HepG2 (cell line): Measurements from ENCODE around the gene ZNF844. TPM values are rescaled to one million over a fixed set of nuclear protein-coding genes. Genes with fewer than 3 reads are reported as not detected.

Experiments
- ASH2L ChIP-seq: fragments of 300-600, 200-600 bp; sonication (generic); IDR thresholded peaks from 2 replicates; pipeline ENCODE4 v1.7.0; 2017; ENCODE audit warnings: low read depth, mild to moderate bottlenecking, moderate library complexity, mixed read lengths, low read length; ENCODE audit not compliant: insufficient read length
- BORCS8-MEF2B ChIP-seq: sonication (generic); formaldehyde crosslinking; IDR thresholded peaks from 2 replicates; pipeline ENCODE4 v1.8.0; 2022; ENCODE audit warnings: mild to moderate bottlenecking, missing genetic modification reagents
- GFI1 ChIP-seq: sonication (generic); formaldehyde crosslinking; IDR thresholded peaks from 2 replicates; pipeline ENCODE4 v1.5.0; 2020; ENCODE audit warnings: missing genetic modification reagents, mild to moderate bottlenecking, borderline replicate concordance
- MYNN ChIP-seq: sonication (generic); formaldehyde crosslinking; IDR thresholded peaks from 2 replicates; pipeline ENCODE4 v1.4.0; 2020; ENCODE audit warnings: mild to moderate bottlenecking, low read depth, missing genetic modification reagents
- PHF21A ChIP-seq: sonication (generic); formaldehyde crosslinking; IDR thresholded peaks from 2 replicates; pipeline ENCODE4 v1.5.0; 2020; ENCODE audit warnings: mild to moderate bottlenecking, missing genetic modification reagents
- POLR2G ChIP-seq: fragments of 200-400 bp; formaldehyde crosslinking; IDR thresholded peaks from 2 replicates; pipeline ENCODE4 v1.6.1; 2018; ENCODE audit warnings: mild to moderate bottlenecking, low read depth, low read length, moderate library complexity
- ZNF350 ChIP-seq: sonication (generic); formaldehyde crosslinking; IDR thresholded peaks from 2 replicates; pipeline ENCODE4 v1.4.0; 2020; ENCODE audit warnings: mild to moderate bottlenecking, low read depth, missing genetic modification reagents, borderline replicate concordance
- ZNF510 ChIP-seq: sonication (generic); formaldehyde crosslinking; IDR thresholded peaks from 2 replicates; pipeline ENCODE4 v1.4.0; 2020; ENCODE audit warnings: low read depth, mild to moderate bottlenecking, missing genetic modification reagents
- ZNF589 ChIP-seq: sonication (generic); formaldehyde crosslinking; conservative IDR thresholded peaks from 2 replicates; pipeline ENCODE4 v1.8.0; 2022; ENCODE audit warnings: mild to moderate bottlenecking, moderate library complexity, missing genetic modification reagents
- polyA plus RNA-seq, 8 experiments: library from polyadenylated mRNA; depleted of rRNA in 3 of 8; stranded (reverse) in 7 of 8; unstranded in 1 of 8; fragments of >200 nt; fragmentation: Illumina TruSeq in 4 of 8; extraction: Trizol in 4 of 8; gene quantifications; 2 replicates each; pipeline versions ENCODE4 v1.2.1 to v1.2.3, GENCODE V29; 2011 to 2016; ENCODE audit warnings: low read depth in 4 of 8, missing spikeins in 1 of 8, mixed read lengths in 1 of 8; ENCODE audit not compliant: insufficient read depth in 1 of 8
- total RNA-seq, 5 experiments: library from RNA; depleted of rRNA; stranded (reverse); fragments of >200 nt; fragmentation: Illumina TruSeq; extraction: Trizol; gene quantifications; 2 replicates each; pipeline ENCODE4 v1.2.3, GENCODE V29; 2016; ENCODE audit warnings: low read depth in 1 of 5
- TF ChIP-seq, protein P1 (sequence below): sonication (generic); formaldehyde crosslinking; IDR thresholded peaks from 2 replicates; pipeline ENCODE4 v1.4.0; 2020; ENCODE audit warnings: missing genetic modification reagents, borderline replicate concordance
- TF ChIP-seq, protein P2 (sequence below): sonication (generic); formaldehyde crosslinking; IDR thresholded peaks from 2 replicates; pipeline ENCODE4 v1.4.0; 2020; ENCODE audit warnings: mild to moderate bottlenecking, missing genetic modification reagents
- TF ChIP-seq, protein P3 (sequence below): IDR thresholded peaks from 2 replicates; pipeline ENCODE4 v1.6.1; 2016; ENCODE audit warnings: missing genetic modification reagents, missing compliant biosample characterization
- TF ChIP-seq, protein P4 (sequence below): sonication (generic); formaldehyde crosslinking; IDR thresholded peaks from 2 replicates; pipeline ENCODE4 v1.4.0; 2020; ENCODE audit warnings: missing genetic modification reagents, borderline replicate concordance

Gene ZNF844
- total and polyA plus RNA-seq, 2 of the 13 experiments (the other 11 are each of a cell fraction or from before 2014, with no cell fraction given): 1.0 to 3.2 TPM

DNA sequence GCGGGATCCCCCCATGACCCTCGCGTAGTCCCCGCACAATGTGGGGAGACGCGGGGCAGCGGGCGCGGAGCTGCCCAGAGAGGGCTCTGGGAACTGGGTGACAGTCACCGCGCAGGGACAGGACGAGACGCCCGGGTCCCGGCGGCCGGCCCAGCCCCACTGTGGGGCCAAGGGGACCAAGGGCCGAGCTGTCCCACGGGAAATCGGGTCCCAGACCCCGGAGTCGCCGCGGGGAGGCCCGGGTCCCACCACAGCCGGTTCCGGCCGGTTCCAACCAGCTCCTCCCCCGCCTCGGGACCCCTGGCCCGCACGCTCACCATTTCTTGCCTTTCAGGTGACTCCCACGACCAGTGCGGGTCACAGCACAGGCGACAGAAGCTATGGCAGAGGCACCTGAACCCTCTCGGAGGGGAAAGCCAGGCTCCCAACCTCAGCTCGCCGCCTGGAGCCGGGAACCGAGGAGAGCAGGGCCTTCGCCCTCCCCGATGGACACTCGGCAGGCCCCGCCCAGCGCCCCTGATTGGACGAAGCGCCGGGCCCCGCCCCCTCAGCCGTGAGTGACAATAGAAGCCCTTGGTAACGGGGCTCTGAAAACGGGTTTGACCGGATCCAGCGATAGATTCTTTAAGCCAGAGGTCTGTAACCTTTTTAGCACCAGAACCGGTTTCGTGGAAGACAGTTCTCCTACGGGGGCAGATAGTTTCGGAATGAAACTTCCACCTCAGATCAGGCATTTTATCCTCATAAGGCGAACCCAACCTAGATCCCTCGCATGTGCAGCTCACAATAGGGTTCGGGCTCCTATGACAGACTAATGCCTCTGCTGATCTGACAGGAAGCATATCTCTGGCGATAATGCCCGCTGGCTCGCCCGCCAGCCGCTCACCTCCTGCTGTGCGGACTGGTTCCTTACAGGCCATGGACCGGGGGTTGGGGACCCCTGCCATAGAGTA, 29.0 kb upstream of the ZNF844 start, which contains the start of gene ZNF433 (continued):
- no peak; the same call in 1 of the 2 replicates for TF ChIP-seq GFI1 (CRISPR knock-in tag)
- TF ChIP-seq BORCS8-MEF2B (CRISPR knock-in tag): peak; percentile 45; the same call in 1 of the 2 replicates
- TF ChIP-seq, protein P1, sequence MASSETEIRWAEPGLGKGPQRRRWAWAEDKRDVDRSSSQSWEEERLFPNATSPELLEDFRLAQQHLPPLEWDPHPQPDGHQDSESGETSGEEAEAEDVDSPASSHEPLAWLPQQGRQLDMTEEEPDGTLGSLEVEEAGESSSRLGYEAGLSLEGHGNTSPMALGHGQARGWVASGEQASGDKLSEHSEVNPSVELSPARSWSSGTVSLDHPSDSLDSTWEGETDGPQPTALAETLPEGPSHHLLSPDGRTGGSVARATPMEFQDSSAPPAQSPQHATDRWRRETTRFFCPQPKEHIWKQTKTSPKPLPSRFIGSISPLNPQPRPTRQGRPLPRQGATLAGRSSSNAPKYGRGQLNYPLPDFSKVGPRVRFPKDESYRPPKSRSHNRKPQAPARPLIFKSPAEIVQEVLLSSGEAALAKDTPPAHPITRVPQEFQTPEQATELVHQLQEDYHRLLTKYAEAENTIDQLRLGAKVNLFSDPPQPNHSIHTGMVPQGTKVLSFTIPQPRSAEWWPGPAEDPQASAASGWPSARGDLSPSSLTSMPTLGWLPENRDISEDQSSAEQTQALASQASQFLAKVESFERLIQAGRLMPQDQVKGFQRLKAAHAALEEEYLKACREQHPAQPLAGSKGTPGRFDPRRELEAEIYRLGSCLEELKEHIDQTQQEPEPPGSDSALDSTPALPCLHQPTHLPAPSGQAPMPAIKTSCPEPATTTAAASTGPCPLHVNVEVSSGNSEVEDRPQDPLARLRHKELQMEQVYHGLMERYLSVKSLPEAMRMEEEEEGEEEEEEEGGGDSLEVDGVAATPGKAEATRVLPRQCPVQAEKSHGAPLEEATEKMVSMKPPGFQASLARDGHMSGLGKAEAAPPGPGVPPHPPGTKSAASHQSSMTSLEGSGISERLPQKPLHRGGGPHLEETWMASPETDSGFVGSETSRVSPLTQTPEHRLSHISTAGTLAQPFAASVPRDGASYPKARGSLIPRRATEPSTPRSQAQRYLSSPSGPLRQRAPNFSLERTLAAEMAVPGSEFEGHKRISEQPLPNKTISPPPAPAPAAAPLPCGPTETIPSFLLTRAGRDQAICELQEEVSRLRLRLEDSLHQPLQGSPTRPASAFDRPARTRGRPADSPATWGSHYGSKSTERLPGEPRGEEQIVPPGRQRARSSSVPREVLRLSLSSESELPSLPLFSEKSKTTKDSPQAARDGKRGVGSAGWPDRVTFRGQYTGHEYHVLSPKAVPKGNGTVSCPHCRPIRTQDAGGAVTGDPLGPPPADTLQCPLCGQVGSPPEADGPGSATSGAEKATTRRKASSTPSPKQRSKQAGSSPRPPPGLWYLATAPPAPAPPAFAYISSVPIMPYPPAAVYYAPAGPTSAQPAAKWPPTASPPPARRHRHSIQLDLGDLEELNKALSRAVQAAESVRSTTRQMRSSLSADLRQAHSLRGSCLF (CRISPR knock-in tag): no peak
- TF ChIP-seq, protein P2, sequence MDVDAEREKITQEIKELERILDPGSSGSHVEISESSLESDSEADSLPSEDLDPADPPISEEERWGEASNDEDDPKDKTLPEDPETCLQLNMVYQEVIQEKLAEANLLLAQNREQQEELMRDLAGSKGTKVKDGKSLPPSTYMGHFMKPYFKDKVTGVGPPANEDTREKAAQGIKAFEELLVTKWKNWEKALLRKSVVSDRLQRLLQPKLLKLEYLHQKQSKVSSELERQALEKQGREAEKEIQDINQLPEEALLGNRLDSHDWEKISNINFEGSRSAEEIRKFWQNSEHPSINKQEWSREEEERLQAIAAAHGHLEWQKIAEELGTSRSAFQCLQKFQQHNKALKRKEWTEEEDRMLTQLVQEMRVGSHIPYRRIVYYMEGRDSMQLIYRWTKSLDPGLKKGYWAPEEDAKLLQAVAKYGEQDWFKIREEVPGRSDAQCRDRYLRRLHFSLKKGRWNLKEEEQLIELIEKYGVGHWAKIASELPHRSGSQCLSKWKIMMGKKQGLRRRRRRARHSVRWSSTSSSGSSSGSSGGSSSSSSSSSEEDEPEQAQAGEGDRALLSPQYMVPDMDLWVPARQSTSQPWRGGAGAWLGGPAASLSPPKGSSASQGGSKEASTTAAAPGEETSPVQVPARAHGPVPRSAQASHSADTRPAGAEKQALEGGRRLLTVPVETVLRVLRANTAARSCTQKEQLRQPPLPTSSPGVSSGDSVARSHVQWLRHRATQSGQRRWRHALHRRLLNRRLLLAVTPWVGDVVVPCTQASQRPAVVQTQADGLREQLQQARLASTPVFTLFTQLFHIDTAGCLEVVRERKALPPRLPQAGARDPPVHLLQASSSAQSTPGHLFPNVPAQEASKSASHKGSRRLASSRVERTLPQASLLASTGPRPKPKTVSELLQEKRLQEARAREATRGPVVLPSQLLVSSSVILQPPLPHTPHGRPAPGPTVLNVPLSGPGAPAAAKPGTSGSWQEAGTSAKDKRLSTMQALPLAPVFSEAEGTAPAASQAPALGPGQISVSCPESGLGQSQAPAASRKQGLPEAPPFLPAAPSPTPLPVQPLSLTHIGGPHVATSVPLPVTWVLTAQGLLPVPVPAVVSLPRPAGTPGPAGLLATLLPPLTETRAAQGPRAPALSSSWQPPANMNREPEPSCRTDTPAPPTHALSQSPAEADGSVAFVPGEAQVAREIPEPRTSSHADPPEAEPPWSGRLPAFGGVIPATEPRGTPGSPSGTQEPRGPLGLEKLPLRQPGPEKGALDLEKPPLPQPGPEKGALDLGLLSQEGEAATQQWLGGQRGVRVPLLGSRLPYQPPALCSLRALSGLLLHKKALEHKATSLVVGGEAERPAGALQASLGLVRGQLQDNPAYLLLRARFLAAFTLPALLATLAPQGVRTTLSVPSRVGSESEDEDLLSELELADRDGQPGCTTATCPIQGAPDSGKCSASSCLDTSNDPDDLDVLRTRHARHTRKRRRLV (CRISPR knock-in tag): 0 out of 2 replicates have a peak, but pooled peaks have one; percentile 61
- TF ChIP-seq ZNF350: peak; percentile 43; the same call in 1 of the 2 replicates
- TF ChIP-seq, protein P3, sequence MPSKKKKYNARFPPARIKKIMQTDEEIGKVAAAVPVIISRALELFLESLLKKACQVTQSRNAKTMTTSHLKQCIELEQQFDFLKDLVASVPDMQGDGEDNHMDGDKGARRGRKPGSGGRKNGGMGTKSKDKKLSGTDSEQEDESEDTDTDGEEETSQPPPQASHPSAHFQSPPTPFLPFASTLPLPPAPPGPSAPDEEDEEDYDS (CRISPR knock-in tag): peak; percentile 81
- TF ChIP-seq, protein P4, sequence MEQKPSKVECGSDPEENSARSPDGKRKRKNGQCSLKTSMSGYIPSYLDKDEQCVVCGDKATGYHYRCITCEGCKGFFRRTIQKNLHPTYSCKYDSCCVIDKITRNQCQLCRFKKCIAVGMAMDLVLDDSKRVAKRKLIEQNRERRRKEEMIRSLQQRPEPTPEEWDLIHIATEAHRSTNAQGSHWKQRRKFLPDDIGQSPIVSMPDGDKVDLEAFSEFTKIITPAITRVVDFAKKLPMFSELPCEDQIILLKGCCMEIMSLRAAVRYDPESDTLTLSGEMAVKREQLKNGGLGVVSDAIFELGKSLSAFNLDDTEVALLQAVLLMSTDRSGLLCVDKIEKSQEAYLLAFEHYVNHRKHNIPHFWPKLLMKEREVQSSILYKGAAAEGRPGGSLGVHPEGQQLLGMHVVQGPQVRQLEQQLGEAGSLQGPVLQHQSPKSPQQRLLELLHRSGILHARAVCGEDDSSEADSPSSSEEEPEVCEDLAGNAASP: no peak
- TF ChIP-seq ZNF589 (CRISPR knock-in tag): peak; percentile 68; the same call in 1 of the 2 replicates
- peak; percentile 86 for TF ChIP-seq POLR2G
- peak; percentile 42; the same call in 1 of the 2 replicates for TF ChIP-seq MYNN
- TF ChIP-seq ASH2L: peak; percentile 39
- peak; percentile 55; the same call in 1 of the 2 replicates for TF ChIP-seq PHF21A (CRISPR knock-in tag)
- 0 out of 2 replicates have a peak, but pooled peaks have one; percentile 67 for TF ChIP-seq ZNF510 (CRISPR knock-in tag)
